ENCODE measurements around the gene FCHSD1. TPM values are rescaled to one million over a fixed set of nuclear protein-coding genes. Genes with fewer than 3 reads are reported as not detected.

FCHSD1 gene
- total and polyA plus RNA-seq, 7 donors: 1.3 to 2.4 (median 1.4) TPM

- WGBS, 3 donors: 93% methylated on average over 1 of the region's 1 CpG
- Histone ChIP-seq H3K9me3 (no peaks in the 10 kb centered on the region), H3K27ac (peak overlapping the region; percentile 80), H3K4me3 (no peak overlapping the region), H3K4me1 (peaks cover 82% of the 10 kb centered on the region), H3K36me3 (ENCODE audit: insufficient read depth in 1 of 2, low read depth in 1 of 2) (no peaks in the 10 kb centered on the region), H3K27me3 (ENCODE audit: insufficient read depth in 3 of 3, low read length in 2 of 3) (no peaks in the 10 kb centered on the region)
- intact Hi-C loops (cut with DNase I): no loop called here
- no peak for ATAC-seq
- no peak for DNase-seq
- TF ChIP-seq, protein P1, sequence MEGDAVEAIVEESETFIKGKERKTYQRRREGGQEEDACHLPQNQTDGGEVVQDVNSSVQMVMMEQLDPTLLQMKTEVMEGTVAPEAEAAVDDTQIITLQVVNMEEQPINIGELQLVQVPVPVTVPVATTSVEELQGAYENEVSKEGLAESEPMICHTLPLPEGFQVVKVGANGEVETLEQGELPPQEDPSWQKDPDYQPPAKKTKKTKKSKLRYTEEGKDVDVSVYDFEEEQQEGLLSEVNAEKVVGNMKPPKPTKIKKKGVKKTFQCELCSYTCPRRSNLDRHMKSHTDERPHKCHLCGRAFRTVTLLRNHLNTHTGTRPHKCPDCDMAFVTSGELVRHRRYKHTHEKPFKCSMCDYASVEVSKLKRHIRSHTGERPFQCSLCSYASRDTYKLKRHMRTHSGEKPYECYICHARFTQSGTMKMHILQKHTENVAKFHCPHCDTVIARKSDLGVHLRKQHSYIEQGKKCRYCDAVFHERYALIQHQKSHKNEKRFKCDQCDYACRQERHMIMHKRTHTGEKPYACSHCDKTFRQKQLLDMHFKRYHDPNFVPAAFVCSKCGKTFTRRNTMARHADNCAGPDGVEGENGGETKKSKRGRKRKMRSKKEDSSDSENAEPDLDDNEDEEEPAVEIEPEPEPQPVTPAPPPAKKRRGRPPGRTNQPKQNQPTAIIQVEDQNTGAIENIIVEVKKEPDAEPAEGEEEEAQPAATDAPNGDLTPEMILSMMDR (IDR thresholded peaks at IDR 0.05): no peak
Measured at GRCh38 chr5:141602606-141603005, 48.6 kb downstream of the FCHSD1 start.

DNA sequence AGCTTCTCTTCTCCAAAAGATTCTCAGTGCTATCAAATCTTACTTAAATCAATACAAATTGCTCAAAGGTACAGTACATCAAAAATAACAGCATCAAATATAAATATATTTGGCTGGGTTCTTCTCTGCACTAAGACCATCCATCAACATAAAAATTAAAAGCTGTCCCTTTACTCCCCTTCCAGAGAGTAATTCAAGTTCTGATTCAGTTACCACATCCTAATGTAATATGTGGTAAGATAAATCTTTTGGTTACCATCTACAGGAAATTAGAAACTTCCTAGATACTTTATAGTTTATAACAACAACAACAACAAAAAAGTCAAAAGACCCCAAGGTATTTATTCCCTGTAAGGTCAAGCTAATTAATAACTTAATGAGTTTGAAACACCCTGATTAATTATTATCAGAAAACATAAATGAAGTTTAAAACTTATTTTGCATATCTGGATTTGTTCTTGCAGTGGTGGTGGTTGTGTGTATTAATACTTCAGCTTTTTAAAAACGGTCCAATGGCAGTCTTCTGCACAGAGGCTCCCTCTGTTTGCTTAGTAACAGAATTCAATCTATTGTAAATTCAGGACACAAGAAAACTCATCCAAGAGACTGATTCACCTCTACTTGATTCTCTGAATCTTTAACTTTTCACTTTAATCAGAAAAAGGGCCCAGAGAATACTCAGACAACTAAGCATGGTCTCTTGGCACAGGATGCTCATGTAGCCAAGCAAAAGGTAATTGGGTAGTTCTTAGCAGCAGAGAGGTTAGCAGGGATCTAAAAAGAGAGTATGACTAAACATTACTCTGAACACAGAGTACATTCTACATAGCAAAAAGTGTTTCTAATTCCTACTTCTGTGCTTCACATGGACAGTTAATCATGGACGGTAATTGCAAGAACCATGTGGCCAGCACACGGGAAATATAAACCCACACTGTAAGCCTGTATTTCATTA lies 52.5 kb downstream of the FCHSD1 start:
- peaks cover 83% of the 10 kb centered on the region for H3K4me1 ChIP-seq
- peak overlapping the region; percentile 44 for H3K4me3 ChIP-seq
- ATAC-seq: peak; percentile 93 to 95 (median 93)
- TF ChIP-seq, protein P1 (IDR thresholded peaks at IDR 0.05): no peak
- H3K27me3 ChIP-seq (ENCODE audit: insufficient read depth in 3 of 3, low read length in 2 of 3): no peaks in the 10 kb centered on the region
- no peak for DNase-seq
- H3K27ac ChIP-seq: peak overlapping the region; percentile 95
- no peaks in the 10 kb centered on the region for H3K9me3 ChIP-seq
- peaks cover 0 to 8% of the 10 kb centered on the region in 2 donors for H3K36me3 ChIP-seq (ENCODE audit: insufficient read depth in 1 of 2, low read depth in 1 of 2)
- WGBS, 3 donors: 14 to 42% (median 22%) methylated on average over 3 of the region's 3 CpGs
- intact Hi-C loops (cut with DNase I): no loop called here

DNA sequence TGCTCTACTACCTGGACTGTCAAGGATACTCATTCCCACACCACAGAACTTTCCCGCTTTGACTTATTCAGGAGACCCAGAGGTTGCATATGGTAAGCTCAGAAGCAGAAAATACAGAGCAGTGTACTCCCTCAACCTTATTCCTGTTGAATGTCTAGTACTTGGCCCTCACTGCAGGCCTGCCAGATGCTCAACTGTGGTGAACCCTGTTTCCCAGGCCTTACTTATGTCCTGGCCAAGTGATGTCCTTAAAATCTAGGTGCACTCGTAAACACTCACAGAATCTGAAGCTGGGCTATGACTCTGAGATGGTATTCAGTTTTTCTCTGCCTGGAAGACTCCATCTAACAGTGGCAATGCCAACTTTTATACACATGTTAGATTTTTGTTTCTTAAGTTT lies 53.4 kb downstream of the FCHSD1 start:
- TF ChIP-seq, protein P1 (IDR thresholded peaks at IDR 0.05): no peak
- Histone ChIP-seq H3K27me3 (ENCODE audit: insufficient read depth in 3 of 3, low read length in 2 of 3) (no peaks in the 10 kb centered on the region), H3K36me3 (ENCODE audit: insufficient read depth in 1 of 2, low read depth in 1 of 2) (peaks cover 0 to 15% of the 10 kb centered on the region in 2 donors), H3K4me3 (peak overlapping the region; percentile 23), H3K4me1 (peaks cover 81% of the 10 kb centered on the region), H3K9me3 (no peaks in the 10 kb centered on the region), H3K27ac (peak overlapping the region; percentile 95)
- 61 to 80% (median 64%) methylated on average over 2 of the region's 2 CpGs for WGBS, 3 donors
- ATAC-seq (peak in 2 of 4 donors; percentile 56 to 63), DNase-seq (no peak)
- intact Hi-C loops (cut with DNase I): no loop called here

DNA sequence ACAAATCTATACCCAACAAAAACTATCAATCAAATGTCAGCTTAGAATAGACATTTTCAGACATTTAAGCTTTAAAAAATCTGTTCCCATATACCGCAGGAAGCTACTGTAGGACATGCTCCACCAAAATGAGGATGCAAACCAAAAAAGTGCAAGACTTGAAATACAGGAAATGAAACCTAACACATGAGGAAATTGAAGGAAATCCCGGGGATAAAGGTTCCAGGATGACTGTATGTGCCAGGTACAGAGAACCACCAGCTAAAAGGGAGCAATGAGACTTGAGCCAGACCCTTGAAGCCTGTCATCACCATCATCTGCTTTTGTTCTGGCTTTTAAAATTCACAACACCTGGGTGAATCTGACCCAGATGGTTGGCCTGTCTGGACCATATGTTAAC lies 53.8 kb downstream of the FCHSD1 start:
- DNase-seq (no peak), ATAC-seq (peak in 1 of 4 donors; percentile 2)
- TF ChIP-seq, protein P1 (IDR thresholded peaks at IDR 0.05): no peak
- Histone ChIP-seq H3K27me3 (ENCODE audit: insufficient read depth in 3 of 3, low read length in 2 of 3) (no peaks in the 10 kb centered on the region), H3K27ac (peak overlapping the region; percentile 95), H3K36me3 (ENCODE audit: insufficient read depth in 1 of 2, low read depth in 1 of 2) (peaks cover 0 to 15% of the 10 kb centered on the region in 2 donors), H3K4me1 (peaks cover 81% of the 10 kb centered on the region), H3K9me3 (no peaks in the 10 kb centered on the region), H3K4me3 (no peak overlapping the region)
- 58 to 74% (median 64%) methylated on average over 2 of the region's 2 CpGs for WGBS, 3 donors
- intact Hi-C loops (cut with DNase I): no loop called here
